GM12874 (cell line): ENCODE data around the gene STEAP1B.

Source experiments
- CTCF ChIP-seq: IDR thresholded peaks from 2 replicates; pipeline ENCODE4 v1.5.1; 2011; ENCODE audit warnings: low read depth, mild to moderate bottlenecking, control low read depth, low read length, moderate library complexity; ENCODE audit not compliant: insufficient read depth

Gene STEAP1B

GRCh38 chr7:22426463-22427094, 73.4 kb downstream of the STEAP1B start:
- no peak for TF ChIP-seq CTCF

GRCh38 chr7:22425361-22425760, 74.6 kb downstream of the STEAP1B start:
- TF ChIP-seq CTCF: no peak

- no peak for TF ChIP-seq CTCF
Observed at GRCh38 chr7:22422831-22423615, 77.0 kb downstream of the STEAP1B start.

GRCh38 chr7:22420973-22421635, 78.9 kb downstream of the STEAP1B start:
- no peak for TF ChIP-seq CTCF

- TF ChIP-seq CTCF: no peak
Observed at GRCh38 chr7:22420008-22420407, 80.0 kb downstream of the STEAP1B start.

GRCh38 chr7:22419488-22419887, 80.5 kb downstream of the STEAP1B start:
- no peak for TF ChIP-seq CTCF

GRCh38 chr7:22418251-22419046, 81.5 kb downstream of the STEAP1B start:
- no peak for TF ChIP-seq CTCF
